Astrocyte (in vitro differentiated cells and primary cell): Measurements from ENCODE around the gene CD84. TPM values are rescaled to one million over a fixed set of nuclear protein-coding genes. Genes with fewer than 3 reads are reported as not detected.
"Not testable (repeated sequence)": the region's sequence is repeated elsewhere in the genome, so short reads cannot be mapped to it uniquely, and the experiment has no call there.

Experiments
- DNase-seq: peaks from one replicate; pipeline ENCODE4 v3.0.0-alpha.2; 2010; ENCODE audit warnings: low read depth
- FAIRE-seq: peaks from 2 replicates; lab custom pipeline; 2011; peaks lifted over from hg19 to GRCh38; lab: Jason Lieb, UNC
- H2AFZ ChIP-seq: 2 replicates; pipeline ENCODE4 v1.6.0; 2012; ENCODE audit warnings: low read depth, low read length, inconsistent platforms
- H3K27ac ChIP-seq: 2 replicates; pipeline ENCODE4 v1.5.1; 2011; ENCODE audit warnings: low read depth, low read length, inconsistent platforms
- H3K27me3 ChIP-seq: 2 replicates; pipeline ENCODE4 v1.6.0; 2011; ENCODE audit warnings: low read length, inconsistent platforms; ENCODE audit not compliant: insufficient read depth
- H3K36me3 ChIP-seq: 2 replicates; pipeline ENCODE4 v1.5.1; 2011; ENCODE audit warnings: low read length, inconsistent platforms; ENCODE audit not compliant: insufficient read depth
- H3K4me1 ChIP-seq: 2 replicates; pipeline ENCODE4 v1.5.1; 2011; ENCODE audit warnings: low read length, inconsistent platforms; ENCODE audit not compliant: insufficient read depth
- H3K4me2 ChIP-seq: 2 replicates; pipeline ENCODE4 v1.6.0; 2012; ENCODE audit warnings: low read length, inconsistent platforms
- H3K4me3 ChIP-seq: 2 replicates; pipeline ENCODE4 v1.5.1; 2011; ENCODE audit warnings: low read depth, mild to moderate bottlenecking, low read length, inconsistent platforms; ENCODE audit not compliant: insufficient read depth
- H3K79me2 ChIP-seq: 2 replicates; pipeline ENCODE4 v1.6.0; 2012; ENCODE audit warnings: mild to moderate bottlenecking, low read length, inconsistent platforms; ENCODE audit not compliant: insufficient read depth
- H3K9ac ChIP-seq: 2 replicates; pipeline ENCODE4 v1.6.0; 2012; ENCODE audit warnings: mild to moderate bottlenecking, low read length, inconsistent platforms
- H3K9me3 ChIP-seq: 2 replicates; pipeline ENCODE4 v1.5.1; 2012; ENCODE audit warnings: low read depth, mild to moderate bottlenecking, low read length, inconsistent platforms; ENCODE audit not compliant: insufficient read depth
- H4K20me1 ChIP-seq: 2 replicates; pipeline ENCODE4 v1.6.0; 2012; ENCODE audit warnings: low read length, inconsistent platforms; ENCODE audit not compliant: insufficient read depth
- H3K27ac Mint-ChIP-seq: one replicate; pipeline ENCODE4 v1.8.0; 2021; ENCODE audit warnings: mild to moderate bottlenecking, mixed read lengths; ENCODE audit not compliant: unreplicated experiment
- H3K27me3 Mint-ChIP-seq: one replicate; pipeline ENCODE4 v1.8.0; 2021; ENCODE audit warnings: low read depth, mixed read lengths; ENCODE audit not compliant: unreplicated experiment
- H3K36me3 Mint-ChIP-seq: one replicate; pipeline ENCODE4 v1.8.0; 2021; ENCODE audit warnings: low read depth, mixed read lengths; ENCODE audit not compliant: unreplicated experiment
- H3K4me1 Mint-ChIP-seq: one replicate; pipeline ENCODE4 v1.8.0; 2021; ENCODE audit warnings: low read depth, mixed read lengths; ENCODE audit not compliant: unreplicated experiment
- H3K4me3 Mint-ChIP-seq: one replicate; pipeline ENCODE4 v1.8.0; 2021; ENCODE audit warnings: mild to moderate bottlenecking, moderate library complexity, mixed read lengths; ENCODE audit not compliant: unreplicated experiment
- H3K9me3 Mint-ChIP-seq: one replicate; pipeline ENCODE4 v1.8.0; 2021; ENCODE audit warnings: mild to moderate bottlenecking, mixed read lengths; ENCODE audit not compliant: unreplicated experiment
- EZH2 ChIP-seq: IDR thresholded peaks from 2 replicates; pipeline ENCODE4 v1.6.1; 2012; ENCODE audit warnings: mild to moderate bottlenecking, low read length, inconsistent platforms; ENCODE audit not compliant: insufficient read depth
- total RNA-seq: library from RNA; stranded (reverse); gene quantifications from 2 replicates; pipeline ENCODE4 v1.2.1, GENCODE V29; 2021
- TF ChIP-seq, protein P1 (sequence below): IDR thresholded peaks from 2 replicates; pipeline ENCODE4 v1.5.1; 2011; ENCODE audit warnings: low read depth, mild to moderate bottlenecking, inconsistent platforms, low read length, moderate library complexity; ENCODE audit not compliant: insufficient read depth

CD84 gene
- total RNA-seq, 1 donor from 2014 or later = not detected

- not testable (repeated sequence) for H3K4me3 ChIP-seq, H3K4me1 Mint-ChIP-seq, H3K79me2 ChIP-seq, H3K27me3 Mint-ChIP-seq, H3K9ac ChIP-seq, H3K4me3 Mint-ChIP-seq, H3K36me3 ChIP-seq, H3K4me2 ChIP-seq, H3K27ac ChIP-seq, H3K36me3 Mint-ChIP-seq, H3K9me3 Mint-ChIP-seq, H4K20me1 ChIP-seq, H2AFZ ChIP-seq, H3K27me3 ChIP-seq, DNase-seq, H3K27ac Mint-ChIP-seq, H3K9me3 ChIP-seq, FAIRE-seq, H3K4me1 ChIP-seq
These were observed 16.6 kb downstream of the CD84 start for GRCh38 chr1:160562745-160563144.

DNA sequence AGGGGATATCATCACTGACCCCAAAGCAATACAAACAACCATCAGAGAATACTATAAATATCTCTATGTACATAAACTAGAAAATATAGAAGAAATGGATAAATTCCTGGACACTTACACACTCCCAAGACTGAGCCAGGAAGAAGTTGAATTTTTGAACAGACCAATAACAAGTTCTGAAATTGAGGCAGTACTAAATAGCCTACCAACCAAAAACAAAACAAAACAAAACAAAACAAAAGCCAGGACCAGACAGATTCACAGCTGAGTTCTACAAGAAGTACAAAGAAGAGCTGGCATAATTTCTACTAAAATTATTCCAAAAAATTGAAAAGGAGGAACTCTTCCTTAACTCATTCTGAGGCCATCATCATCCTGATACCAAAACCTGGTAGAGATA is 18.5 kb downstream of the CD84 start:
- H3K36me3 ChIP-seq = no peaks in the 10 kb centered on the region
- H3K4me3 Mint-ChIP-seq = no peak overlapping the region
- H3K4me1 Mint-ChIP-seq = no peaks in the 10 kb centered on the region
- H3K9me3 ChIP-seq = peaks cover 3% of the 10 kb centered on the region
- no peak overlapping the region for H3K27ac Mint-ChIP-seq
- no peak overlapping the region for H3K27ac ChIP-seq
- H3K27me3 ChIP-seq = no peaks in the 10 kb centered on the region
- H3K79me2 ChIP-seq = no peaks in the 10 kb centered on the region
- no peak overlapping the region for H3K4me3 ChIP-seq
- FAIRE-seq (no peak), DNase-seq (no peak)
- no peak overlapping the region for H3K4me2 ChIP-seq
- no peaks in the 10 kb centered on the region for H3K36me3 Mint-ChIP-seq
- H3K4me1 ChIP-seq = no peaks in the 10 kb centered on the region
- no peaks in the 10 kb centered on the region for H4K20me1 ChIP-seq
- no peaks in the 10 kb centered on the region for H3K27me3 Mint-ChIP-seq
- H3K9me3 Mint-ChIP-seq = peaks cover 10% of the 10 kb centered on the region
- TF ChIP-seq, protein P1, sequence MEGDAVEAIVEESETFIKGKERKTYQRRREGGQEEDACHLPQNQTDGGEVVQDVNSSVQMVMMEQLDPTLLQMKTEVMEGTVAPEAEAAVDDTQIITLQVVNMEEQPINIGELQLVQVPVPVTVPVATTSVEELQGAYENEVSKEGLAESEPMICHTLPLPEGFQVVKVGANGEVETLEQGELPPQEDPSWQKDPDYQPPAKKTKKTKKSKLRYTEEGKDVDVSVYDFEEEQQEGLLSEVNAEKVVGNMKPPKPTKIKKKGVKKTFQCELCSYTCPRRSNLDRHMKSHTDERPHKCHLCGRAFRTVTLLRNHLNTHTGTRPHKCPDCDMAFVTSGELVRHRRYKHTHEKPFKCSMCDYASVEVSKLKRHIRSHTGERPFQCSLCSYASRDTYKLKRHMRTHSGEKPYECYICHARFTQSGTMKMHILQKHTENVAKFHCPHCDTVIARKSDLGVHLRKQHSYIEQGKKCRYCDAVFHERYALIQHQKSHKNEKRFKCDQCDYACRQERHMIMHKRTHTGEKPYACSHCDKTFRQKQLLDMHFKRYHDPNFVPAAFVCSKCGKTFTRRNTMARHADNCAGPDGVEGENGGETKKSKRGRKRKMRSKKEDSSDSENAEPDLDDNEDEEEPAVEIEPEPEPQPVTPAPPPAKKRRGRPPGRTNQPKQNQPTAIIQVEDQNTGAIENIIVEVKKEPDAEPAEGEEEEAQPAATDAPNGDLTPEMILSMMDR = no peak
- TF ChIP-seq EZH2 = no peak
- no peak overlapping the region for H2AFZ ChIP-seq
- no peak overlapping the region for H3K9ac ChIP-seq

GRCh38 chr1:160560045-160560705 is 19.1 kb downstream of the CD84 start:
- FAIRE-seq = no peak
- Mint-ChIP-seq H3K9me3 (peaks cover 10% of the 10 kb centered on the region), H3K27ac (no peak overlapping the region), H3K4me1 (no peaks in the 10 kb centered on the region), H3K36me3 (no peaks in the 10 kb centered on the region), H3K27me3 (no peaks in the 10 kb centered on the region), H3K4me3 (no peak overlapping the region)
- Histone ChIP-seq H3K9ac (no peak overlapping the region), H3K79me2 (no peaks in the 10 kb centered on the region), H3K27ac (no peak overlapping the region), H3K4me1 (no peaks in the 10 kb centered on the region), H3K4me3 (no peak overlapping the region), H3K9me3 (peaks cover 3% of the 10 kb centered on the region), H3K4me2 (no peak overlapping the region), H4K20me1 (no peaks in the 10 kb centered on the region), H3K27me3 (no peaks in the 10 kb centered on the region), H2AFZ (no peak overlapping the region), H3K36me3 (no peaks in the 10 kb centered on the region)
- TF ChIP-seq EZH2 = no peak
- TF ChIP-seq, protein P1 = no peak
- no peak for DNase-seq

- H3K27me3 ChIP-seq, H3K9me3 Mint-ChIP-seq, H3K9ac ChIP-seq, H4K20me1 ChIP-seq, H3K36me3 Mint-ChIP-seq, H3K4me1 ChIP-seq, H3K4me3 ChIP-seq, H3K36me3 ChIP-seq, DNase-seq, H2AFZ ChIP-seq, H3K9me3 ChIP-seq, FAIRE-seq, H3K27ac ChIP-seq, H3K4me1 Mint-ChIP-seq, H3K27ac Mint-ChIP-seq, H3K4me3 Mint-ChIP-seq, H3K27me3 Mint-ChIP-seq, H3K4me2 ChIP-seq, H3K79me2 ChIP-seq: not testable (repeated sequence)
These were observed 19.9 kb downstream of the CD84 start for GRCh38 chr1:160559437-160559836.
